ENCODE measurements around the gene EGFLAM. TPM values are rescaled to one million over a fixed set of nuclear protein-coding genes. Genes with fewer than 3 reads are reported as not detected.

Gene EGFLAM
- total RNA-seq, 4 donors from 2014 or later, result 0.41 to 1.9 TPM; not detected in 2

- TF ChIP-seq POLR2A (IDR thresholded peaks at IDR 0.05), result no peak
- no peak for TF ChIP-seq CTCF (IDR thresholded peaks at IDR 0.05)
- no peak for TF ChIP-seq EP300 (IDR thresholded peaks at IDR 0.05; ENCODE audit: low read depth)
- no peak for TF ChIP-seq POLR2AphosphoS5 (IDR thresholded peaks at IDR 0.05)
- no peaks in the 10 kb centered on the region for H3K27me3 ChIP-seq
- no peaks in the 10 kb centered on the region for H3K4me1 ChIP-seq
- no peak for DNase-seq
- WGBS, 2 donors (ENCODE audit: low coverage in 1 of 2), result 74 to 76% methylated on average over 3 of the region's 3 CpGs
- no peak overlapping the region for H3K4me3 ChIP-seq
- no peaks in the 10 kb centered on the region for H3K36me3 ChIP-seq
- H3K27ac ChIP-seq, result no peak overlapping the region
- no peaks in the 10 kb centered on the region for H3K9me3 ChIP-seq
- intact Hi-C loops (cut with DNase I; ENCODE audit: low total_unique reads), result no loop called here
- in situ Hi-C loops (cut with MboI; ENCODE audit: low pct_ligation_motif_present in 1 of 4, low pct_unique_long_range_greater_than_20kb in 1 of 4, low sequenced_read_pairs in 3 of 4), result no loop called here
Measured at GRCh38 chr5:38341641-38342040, 83.3 kb downstream of the EGFLAM start.

DNA sequence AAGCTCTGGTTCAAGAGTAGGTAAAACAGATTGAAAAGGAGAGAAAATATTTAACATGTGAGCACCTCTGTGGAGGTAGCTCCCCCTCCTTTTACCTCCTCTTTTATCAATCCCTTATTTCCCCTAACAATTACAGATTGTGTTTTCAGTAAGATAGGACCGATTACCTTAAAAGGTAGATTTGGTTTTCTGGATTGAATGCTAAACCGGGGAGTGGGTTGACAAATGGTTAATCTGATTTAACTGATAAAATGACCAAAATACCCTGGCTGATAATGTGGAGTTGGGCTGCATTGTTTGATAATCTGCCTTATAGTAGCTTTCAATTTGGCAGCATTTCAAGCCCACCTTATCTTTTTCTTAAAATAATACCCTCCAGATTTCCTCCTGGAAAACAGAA, 83.9 kb downstream of the EGFLAM start:
- Histone ChIP-seq H3K9me3 (no peaks in the 10 kb centered on the region), H3K4me1 (no peaks in the 10 kb centered on the region), H3K27ac (no peak overlapping the region), H3K27me3 (no peaks in the 10 kb centered on the region), H3K36me3 (no peaks in the 10 kb centered on the region), H3K4me3 (no peak overlapping the region)
- intact Hi-C loops (cut with DNase I; ENCODE audit: low total_unique reads) (no loop called here), in situ Hi-C loops (cut with MboI; ENCODE audit: low pct_ligation_motif_present in 1 of 4, low pct_unique_long_range_greater_than_20kb in 1 of 4, low sequenced_read_pairs in 3 of 4) (no loop called here)
- TF ChIP-seq POLR2AphosphoS5 (IDR thresholded peaks at IDR 0.05) (no peak), POLR2A (IDR thresholded peaks at IDR 0.05) (no peak), CTCF (IDR thresholded peaks at IDR 0.05) (no peak), EP300 (IDR thresholded peaks at IDR 0.05; ENCODE audit: low read depth) (no peak)
- WGBS, 2 donors (ENCODE audit: low coverage in 1 of 2), result 61% methylated on average over 2 of the region's 2 CpGs
- no peak for DNase-seq

DNA sequence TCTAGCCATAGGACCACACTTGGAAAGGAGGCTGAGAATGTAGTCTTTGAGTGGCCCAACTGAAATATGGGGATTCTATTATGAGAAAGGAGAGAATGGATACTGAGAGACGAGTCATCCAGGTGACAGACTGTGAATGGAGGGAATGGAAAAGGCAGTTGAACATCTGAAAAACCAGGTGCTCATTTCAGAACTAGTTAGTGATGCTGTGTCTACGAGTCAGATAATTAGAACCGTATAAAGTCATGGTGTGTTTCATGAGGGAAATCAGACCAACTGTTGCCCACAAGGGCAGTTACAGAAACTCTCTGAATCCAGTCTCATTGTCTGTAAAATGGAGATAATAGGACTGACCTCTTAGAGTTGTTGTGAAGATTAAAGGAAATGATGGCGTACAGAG, 86.5 kb downstream of the EGFLAM start:
- no peak overlapping the region for H3K27ac ChIP-seq
- intact Hi-C loops (cut with DNase I; ENCODE audit: low total_unique reads) (no loop called here), in situ Hi-C loops (cut with MboI; ENCODE audit: low pct_ligation_motif_present in 1 of 4, low pct_unique_long_range_greater_than_20kb in 1 of 4, low sequenced_read_pairs in 3 of 4) (no loop called here)
- no peaks in the 10 kb centered on the region for H3K9me3 ChIP-seq
- H3K27me3 ChIP-seq, result no peaks in the 10 kb centered on the region
- H3K4me3 ChIP-seq, result no peak overlapping the region
- no peak for TF ChIP-seq EP300 (IDR thresholded peaks at IDR 0.05; ENCODE audit: low read depth)
- no peak for TF ChIP-seq POLR2AphosphoS5 (IDR thresholded peaks at IDR 0.05)
- TF ChIP-seq CTCF (IDR thresholded peaks at IDR 0.05), result no peak
- TF ChIP-seq POLR2A (IDR thresholded peaks at IDR 0.05), result no peak
- WGBS, 2 donors (ENCODE audit: low coverage in 1 of 2), result 66 to 78% methylated on average over 4 of the region's 4 CpGs
- no peak for DNase-seq
- H3K36me3 ChIP-seq, result no peaks in the 10 kb centered on the region
- H3K4me1 ChIP-seq, result no peaks in the 10 kb centered on the region

- Histone ChIP-seq H3K27me3 (no peaks in the 10 kb centered on the region), H3K4me1 (no peaks in the 10 kb centered on the region), H3K36me3 (no peaks in the 10 kb centered on the region), H3K27ac (no peak overlapping the region), H3K4me3 (no peak overlapping the region), H3K9me3 (no peaks in the 10 kb centered on the region)
- in situ Hi-C loops (cut with MboI; ENCODE audit: low pct_ligation_motif_present in 1 of 4, low pct_unique_long_range_greater_than_20kb in 1 of 4, low sequenced_read_pairs in 3 of 4) (no loop called here), intact Hi-C loops (cut with DNase I; ENCODE audit: low total_unique reads) (no loop called here)
- TF ChIP-seq POLR2AphosphoS5 (IDR thresholded peaks at IDR 0.05) (no peak), EP300 (IDR thresholded peaks at IDR 0.05; ENCODE audit: low read depth) (no peak), CTCF (IDR thresholded peaks at IDR 0.05) (no peak), POLR2A (IDR thresholded peaks at IDR 0.05) (no peak)
- WGBS, 2 donors (ENCODE audit: low coverage in 1 of 2), result 82 to 100% methylated on average over 1 to 2 of the region's 2 CpGs
- DNase-seq, result no peak
Measured at GRCh38 chr5:38346593-38346992, 88.2 kb downstream of the EGFLAM start.
